AG09319 (cell line): ENCODE data around the gene DCBLD1.

Source experiments
- DNase-seq: peaks from one replicate; pipeline ENCODE4 v3.0.0-alpha.2; 2010; ENCODE audit warnings: low read depth; ENCODE audit errors: extremely low read depth
- CTCF ChIP-seq: IDR thresholded peaks from 2 replicates; pipeline ENCODE4 v1.5.1; 2011; ENCODE audit warnings: low read depth, mild to moderate bottlenecking, inconsistent platforms, low read length, moderate library complexity

The DCBLD1 gene

GRCh38 chr6:117544716-117545115 is 62.2 kb downstream of the DCBLD1 start:
- TF ChIP-seq CTCF, result no peak
- no peak for DNase-seq

GRCh38 chr6:117545161-117545595 is 62.7 kb downstream of the DCBLD1 start:
- no peak for DNase-seq
- no peak for TF ChIP-seq CTCF

GRCh38 chr6:117546674-117547073 is 64.2 kb downstream of the DCBLD1 start:
- no peak for TF ChIP-seq CTCF
- DNase-seq, result no peak

- peak; percentile 23 for TF ChIP-seq CTCF
- no peak for DNase-seq
Measured at GRCh38 chr6:117547688-117548621, 65.5 kb downstream of the DCBLD1 start.

GRCh38 chr6:117548797-117549301 is 66.4 kb downstream of the DCBLD1 start:
- no peak for TF ChIP-seq CTCF
- DNase-seq, result no peak

GRCh38 chr6:117549611-117550010 is 67.1 kb downstream of the DCBLD1 start:
- no peak for TF ChIP-seq CTCF
- no peak for DNase-seq

- DNase-seq, result no peak
Measured at GRCh38 chr6:117550078-117550600, 67.7 kb downstream of the DCBLD1 start.

More at GRCh38 chr6:117550078-117550600, 67.7 kb downstream of the DCBLD1 start:
- TF ChIP-seq CTCF, result no peak
